KMS-11 (cell line): Measurements from ENCODE around the gene NEURL1.

Experiments used
- H2AFZ ChIP-seq: fragments of 200-600 bp; sonication (generic); 2 replicates; pipeline ENCODE4 v1.6.1; 2016; ENCODE audit warnings: antibody characterized with exemption, mixed run types, low read depth
- H3K27ac ChIP-seq: fragments of 200-600 bp; sonication (generic); 2 replicates; pipeline ENCODE4 v1.6.1; 2016; ENCODE audit warnings: mild to moderate bottlenecking, mixed run types
- H3K27me3 ChIP-seq: fragments of 200-600 bp; sonication (generic); 2 replicates; pipeline ENCODE4 v1.6.1; 2017; ENCODE audit warnings: mild to moderate bottlenecking, low read depth, mixed run types, moderate library complexity; ENCODE audit not compliant: insufficient read depth
- H3K36me3 ChIP-seq: fragments of 200-600 bp; sonication (generic); 2 replicates; pipeline ENCODE4 v1.6.1; 2017; ENCODE audit warnings: mild to moderate bottlenecking, mixed run types; ENCODE audit not compliant: insufficient read depth
- H3K4me1 ChIP-seq: fragments of 200-600 bp; sonication (generic); 2 replicates; pipeline ENCODE4 v1.6.1; 2016; ENCODE audit warnings: mild to moderate bottlenecking, low read depth, mixed run types; ENCODE audit not compliant: poor library complexity, severe bottlenecking
- H3K4me2 ChIP-seq: fragments of 200-600 bp; sonication (generic); 2 replicates; pipeline ENCODE4 v1.7.0; 2016; ENCODE audit warnings: mild to moderate bottlenecking, mixed run types
- H3K4me3 ChIP-seq: fragments of 200-600 bp; sonication (generic); IDR thresholded peaks from 2 replicates; pipeline ENCODE4 v1.6.1; 2017; ENCODE audit warnings: low read depth, low read length, mixed read lengths; ENCODE audit not compliant: insufficient read depth
- H3K79me2 ChIP-seq: fragments of 200-600 bp; sonication (generic); 2 replicates; pipeline ENCODE4 v1.6.1; 2016; ENCODE audit warnings: low read depth, mixed run types; ENCODE audit not compliant: insufficient read depth
- H3K9ac ChIP-seq: fragments of 200-600 bp; sonication (generic); 2 replicates; pipeline ENCODE4 v1.6.1; 2016; ENCODE audit warnings: mild to moderate bottlenecking, mixed run types
- H4K20me1 ChIP-seq: fragments of 200-600 bp; sonication (generic); 2 replicates; pipeline ENCODE4 v1.6.1; 2016; ENCODE audit warnings: mild to moderate bottlenecking, mixed run types; ENCODE audit not compliant: insufficient read depth
- TF ChIP-seq, protein P1 (sequence below): fragments of 200-600 bp; sonication (generic); conservative IDR thresholded peaks from 2 replicates; pipeline ENCODE4 v1.6.1; 2017; ENCODE audit warnings: low read depth, mild to moderate bottlenecking, antibody characterized with exemption, low read length, moderate library complexity, mixed read lengths

The NEURL1 gene

DNA sequence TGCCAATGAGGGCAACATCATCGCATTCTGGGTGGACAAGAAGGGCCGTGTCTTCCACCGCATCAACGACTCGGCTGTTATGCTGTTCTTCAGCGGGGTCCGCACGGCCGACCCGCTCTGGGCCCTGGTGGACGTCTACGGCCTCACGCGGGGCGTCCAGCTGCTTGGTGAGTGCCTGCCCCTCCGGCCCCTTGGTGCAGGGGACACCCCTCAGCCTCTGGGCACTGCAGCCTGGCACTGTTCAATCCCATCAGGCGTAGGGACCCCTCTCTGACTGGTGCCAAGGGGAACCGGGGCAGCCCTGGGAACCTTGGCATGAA, 78.1 kb downstream of the NEURL1 start:
- TF ChIP-seq, protein P1, sequence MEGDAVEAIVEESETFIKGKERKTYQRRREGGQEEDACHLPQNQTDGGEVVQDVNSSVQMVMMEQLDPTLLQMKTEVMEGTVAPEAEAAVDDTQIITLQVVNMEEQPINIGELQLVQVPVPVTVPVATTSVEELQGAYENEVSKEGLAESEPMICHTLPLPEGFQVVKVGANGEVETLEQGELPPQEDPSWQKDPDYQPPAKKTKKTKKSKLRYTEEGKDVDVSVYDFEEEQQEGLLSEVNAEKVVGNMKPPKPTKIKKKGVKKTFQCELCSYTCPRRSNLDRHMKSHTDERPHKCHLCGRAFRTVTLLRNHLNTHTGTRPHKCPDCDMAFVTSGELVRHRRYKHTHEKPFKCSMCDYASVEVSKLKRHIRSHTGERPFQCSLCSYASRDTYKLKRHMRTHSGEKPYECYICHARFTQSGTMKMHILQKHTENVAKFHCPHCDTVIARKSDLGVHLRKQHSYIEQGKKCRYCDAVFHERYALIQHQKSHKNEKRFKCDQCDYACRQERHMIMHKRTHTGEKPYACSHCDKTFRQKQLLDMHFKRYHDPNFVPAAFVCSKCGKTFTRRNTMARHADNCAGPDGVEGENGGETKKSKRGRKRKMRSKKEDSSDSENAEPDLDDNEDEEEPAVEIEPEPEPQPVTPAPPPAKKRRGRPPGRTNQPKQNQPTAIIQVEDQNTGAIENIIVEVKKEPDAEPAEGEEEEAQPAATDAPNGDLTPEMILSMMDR = no peak
- Histone ChIP-seq H3K4me2 (no peak overlapping the region), H3K36me3 (no peaks in the 10 kb centered on the region), H2AFZ (no peak overlapping the region), H3K4me1 (no peaks in the 10 kb centered on the region), H4K20me1 (no peaks in the 10 kb centered on the region), H3K9ac (no peak overlapping the region), H3K27me3 (no peaks in the 10 kb centered on the region), H3K4me3 (no peak overlapping the region), H3K27ac (no peak overlapping the region), H3K79me2 (no peaks in the 10 kb centered on the region)

DNA sequence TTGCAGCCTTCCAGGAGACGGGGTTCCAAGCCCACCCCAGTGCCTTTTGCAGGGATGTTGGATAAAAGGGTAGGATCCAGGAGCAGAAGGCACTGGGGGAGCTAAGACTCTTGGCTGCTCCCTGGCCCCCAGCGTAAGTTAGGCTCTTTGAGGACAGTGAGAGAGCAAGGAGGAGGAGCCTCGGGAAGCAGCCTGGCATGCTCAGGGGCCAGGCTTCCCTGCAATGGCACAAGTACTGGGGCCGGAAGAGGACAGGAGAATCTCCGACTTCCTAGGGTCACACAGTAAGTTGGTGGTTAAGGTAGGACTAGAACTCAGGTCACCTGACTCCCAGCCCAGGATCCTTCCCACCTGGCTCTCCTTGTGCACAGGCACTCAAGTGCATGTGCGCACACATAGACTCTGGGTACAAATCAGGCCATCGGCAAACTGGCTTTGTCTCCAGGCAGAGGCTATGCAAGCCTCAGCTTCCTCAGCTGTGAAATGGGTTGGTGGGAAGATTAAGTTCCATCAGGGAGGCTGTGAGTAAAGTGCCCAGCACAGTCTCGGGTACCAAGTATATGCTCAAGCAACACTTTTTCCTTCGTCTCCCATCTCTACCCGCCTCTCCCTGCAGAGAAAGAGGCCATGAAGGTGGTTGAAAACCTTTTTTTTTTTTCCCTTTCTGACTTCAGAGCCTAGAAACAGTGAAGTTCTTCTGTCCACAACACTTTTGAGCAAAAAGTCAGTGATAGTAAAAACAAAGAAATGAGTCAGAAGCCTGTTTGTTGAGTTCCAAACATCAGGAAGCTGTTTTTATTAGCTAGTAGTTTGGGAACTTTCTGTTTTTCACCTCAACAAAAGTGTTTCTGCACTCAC, 79.1 kb downstream of the NEURL1 start:
- H3K79me2 ChIP-seq = no peaks in the 10 kb centered on the region
- TF ChIP-seq, protein P1 = no peak
- no peak overlapping the region for H3K4me2 ChIP-seq
- no peaks in the 10 kb centered on the region for H3K27me3 ChIP-seq
- H3K36me3 ChIP-seq = no peaks in the 10 kb centered on the region
- H3K27ac ChIP-seq = no peak overlapping the region
- H3K4me3 ChIP-seq = no peak overlapping the region
- H4K20me1 ChIP-seq = no peaks in the 10 kb centered on the region
- H2AFZ ChIP-seq = no peak overlapping the region
- H3K9ac ChIP-seq = no peak overlapping the region
- no peaks in the 10 kb centered on the region for H3K4me1 ChIP-seq

DNA sequence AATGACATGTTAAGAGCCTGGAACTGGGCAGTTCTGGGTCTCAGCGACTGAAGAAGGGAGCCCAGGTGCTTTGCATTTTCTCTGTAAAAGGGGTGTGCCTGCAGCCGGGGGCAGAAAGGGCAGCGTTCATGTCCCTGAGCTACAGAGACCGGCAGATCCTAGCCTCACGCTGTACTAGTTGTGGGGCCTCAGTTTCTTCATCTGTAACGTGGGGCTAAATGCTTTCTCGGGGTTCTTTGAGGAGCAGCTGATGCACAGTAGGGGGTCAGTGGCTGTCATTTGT, 79.6 kb downstream of the NEURL1 start:
- TF ChIP-seq, protein P1 = no peak
- no peak overlapping the region for H3K4me3 ChIP-seq
- no peak overlapping the region for H3K27ac ChIP-seq
- no peaks in the 10 kb centered on the region for H3K4me1 ChIP-seq
- no peak overlapping the region for H3K9ac ChIP-seq
- H3K27me3 ChIP-seq = no peaks in the 10 kb centered on the region
- no peak overlapping the region for H2AFZ ChIP-seq
- no peaks in the 10 kb centered on the region for H3K36me3 ChIP-seq
- no peak overlapping the region for H3K4me2 ChIP-seq
- no peaks in the 10 kb centered on the region for H4K20me1 ChIP-seq
- no peaks in the 10 kb centered on the region for H3K79me2 ChIP-seq

DNA sequence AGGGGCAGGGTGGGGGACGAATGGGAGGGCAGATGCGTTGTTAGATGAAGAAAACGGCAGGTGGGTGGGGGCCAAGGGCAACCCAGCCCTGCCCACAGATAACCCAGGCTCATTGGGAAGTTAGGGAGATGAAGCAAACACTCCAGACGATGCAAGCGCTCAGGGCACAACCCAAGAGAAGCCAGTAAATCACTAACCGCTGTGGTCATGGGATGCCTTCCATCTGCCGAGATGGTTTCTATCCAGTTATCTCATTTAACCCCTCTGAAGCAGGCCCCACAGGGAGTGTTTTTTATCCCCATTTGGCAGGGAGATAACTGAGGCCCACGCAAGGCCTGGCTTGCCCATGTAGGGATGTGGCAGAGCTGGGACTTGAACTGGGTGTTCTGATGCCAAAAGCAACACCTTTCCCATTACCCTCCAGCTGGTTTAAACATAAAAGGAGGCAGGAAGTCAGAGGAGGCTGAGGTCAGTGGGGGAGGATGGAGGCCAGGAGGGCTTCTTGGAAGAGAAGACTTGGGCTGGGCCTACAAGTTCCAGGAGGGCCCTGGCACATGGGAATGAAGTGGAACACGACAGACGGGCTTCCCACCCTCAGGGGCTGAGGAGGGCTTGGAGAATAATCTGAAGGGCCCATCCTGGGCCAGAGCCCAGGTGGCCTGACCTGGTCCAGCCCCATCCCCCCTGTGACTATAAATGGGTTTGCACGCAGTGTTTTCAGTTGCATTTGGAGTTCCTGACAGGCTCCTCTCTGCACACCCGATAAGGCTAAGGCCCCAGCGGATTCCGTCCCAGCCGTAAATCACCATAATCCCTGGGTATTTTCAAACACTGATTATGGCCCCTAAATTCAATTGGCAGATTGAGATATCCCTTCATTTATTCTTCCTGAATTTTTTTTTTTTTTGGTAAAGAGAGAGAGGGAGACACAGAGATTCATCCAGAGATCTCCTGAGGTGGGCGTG, 80.9 kb downstream of the NEURL1 start:
- H3K9ac ChIP-seq = no peak overlapping the region
- TF ChIP-seq, protein P1 = no peak

More for the DNA sequence above, 80.9 kb downstream of the NEURL1 start:
- no peaks in the 10 kb centered on the region for H3K36me3 ChIP-seq
- no peaks in the 10 kb centered on the region for H3K4me1 ChIP-seq
- H3K79me2 ChIP-seq = no peaks in the 10 kb centered on the region
- no peak overlapping the region for H3K4me3 ChIP-seq
- H4K20me1 ChIP-seq = no peaks in the 10 kb centered on the region
- no peak overlapping the region for H2AFZ ChIP-seq
- H3K27ac ChIP-seq = no peak overlapping the region
- H3K4me2 ChIP-seq = no peak overlapping the region
- H3K27me3 ChIP-seq = no peaks in the 10 kb centered on the region
